Measurements from ENCODE around the gene LAMTOR2.

DNA sequence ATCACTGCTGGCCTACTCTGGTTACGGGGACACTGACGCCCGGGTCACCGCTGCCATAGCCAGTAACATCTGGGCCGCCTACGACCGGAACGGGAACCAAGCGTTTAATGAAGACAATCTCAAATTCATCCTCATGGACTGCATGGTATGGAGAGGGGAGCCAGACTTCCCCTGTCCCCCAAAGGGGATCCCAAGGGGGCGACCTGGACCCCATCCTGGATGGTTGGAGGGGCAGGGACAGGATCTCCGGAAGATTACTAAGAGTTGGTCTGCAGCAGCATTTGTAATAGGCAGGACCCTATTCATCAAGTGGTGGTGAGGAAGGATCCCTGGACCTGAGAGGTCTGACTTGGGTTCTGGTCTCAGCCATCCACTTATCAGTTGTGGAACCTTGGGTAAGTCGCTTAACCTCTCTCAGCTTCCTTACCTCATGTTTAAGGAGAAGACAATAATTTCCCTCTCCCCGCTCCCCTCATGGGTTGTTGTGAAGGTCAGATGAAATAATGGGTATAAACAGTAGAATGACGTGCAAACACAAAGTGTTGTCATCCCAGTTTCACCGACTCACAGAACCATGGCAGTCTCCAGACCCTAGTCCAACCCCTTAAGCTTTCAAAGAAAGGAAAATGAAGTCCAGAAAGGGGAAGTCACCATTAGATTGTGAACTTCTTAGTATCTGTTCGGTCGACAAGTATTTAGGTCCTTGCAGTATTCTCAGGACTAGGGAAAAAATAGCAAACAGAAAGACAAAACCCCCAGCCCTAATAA, 883 bp downstream of the LAMTOR2 start:
- TF ChIP-seq, protein P1, sequence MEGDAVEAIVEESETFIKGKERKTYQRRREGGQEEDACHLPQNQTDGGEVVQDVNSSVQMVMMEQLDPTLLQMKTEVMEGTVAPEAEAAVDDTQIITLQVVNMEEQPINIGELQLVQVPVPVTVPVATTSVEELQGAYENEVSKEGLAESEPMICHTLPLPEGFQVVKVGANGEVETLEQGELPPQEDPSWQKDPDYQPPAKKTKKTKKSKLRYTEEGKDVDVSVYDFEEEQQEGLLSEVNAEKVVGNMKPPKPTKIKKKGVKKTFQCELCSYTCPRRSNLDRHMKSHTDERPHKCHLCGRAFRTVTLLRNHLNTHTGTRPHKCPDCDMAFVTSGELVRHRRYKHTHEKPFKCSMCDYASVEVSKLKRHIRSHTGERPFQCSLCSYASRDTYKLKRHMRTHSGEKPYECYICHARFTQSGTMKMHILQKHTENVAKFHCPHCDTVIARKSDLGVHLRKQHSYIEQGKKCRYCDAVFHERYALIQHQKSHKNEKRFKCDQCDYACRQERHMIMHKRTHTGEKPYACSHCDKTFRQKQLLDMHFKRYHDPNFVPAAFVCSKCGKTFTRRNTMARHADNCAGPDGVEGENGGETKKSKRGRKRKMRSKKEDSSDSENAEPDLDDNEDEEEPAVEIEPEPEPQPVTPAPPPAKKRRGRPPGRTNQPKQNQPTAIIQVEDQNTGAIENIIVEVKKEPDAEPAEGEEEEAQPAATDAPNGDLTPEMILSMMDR (IDR thresholded peaks at IDR 0.05 in 2 of 3, conservative IDR thresholded peaks at IDR 0.05 in 1 of 3; ENCODE audit: control insufficient read depth in 2 of 3, extremely low read depth in 1 of 3, insufficient read depth in 1 of 3, low read depth in 3 of 3, low read length in 3 of 3) = no peak
- TF ChIP-seq ZNF384 (IDR thresholded peaks at IDR 0.05; ENCODE audit: borderline replicate concordance, low read depth, low read length) = no peak
- no peak for TF ChIP-seq ZNF24 (IDR thresholded peaks at IDR 0.05)
- TF ChIP-seq, protein P2, sequence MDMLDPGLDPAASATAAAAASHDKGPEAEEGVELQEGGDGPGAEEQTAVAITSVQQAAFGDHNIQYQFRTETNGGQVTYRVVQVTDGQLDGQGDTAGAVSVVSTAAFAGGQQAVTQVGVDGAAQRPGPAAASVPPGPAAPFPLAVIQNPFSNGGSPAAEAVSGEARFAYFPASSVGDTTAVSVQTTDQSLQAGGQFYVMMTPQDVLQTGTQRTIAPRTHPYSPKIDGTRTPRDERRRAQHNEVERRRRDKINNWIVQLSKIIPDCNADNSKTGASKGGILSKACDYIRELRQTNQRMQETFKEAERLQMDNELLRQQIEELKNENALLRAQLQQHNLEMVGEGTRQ (IDR thresholded peaks at IDR 0.05; ENCODE audit: borderline replicate concordance, low read depth, low read length) = no peak
- TF ChIP-seq POLR2AphosphoS5 (IDR thresholded peaks at IDR 0.05; ENCODE audit: low read length) = no peak
- TF ChIP-seq NFYB (IDR thresholded peaks at IDR 0.05; ENCODE audit: insufficient read depth, low read depth, low read length) = no peak
- no peak for TF ChIP-seq EZH2 (IDR thresholded peaks at IDR 0.05; ENCODE audit: borderline replicate concordance, control insufficient read depth, low read depth, low read length)
- TF ChIP-seq NR2C2 (IDR thresholded peaks at IDR 0.05; ENCODE audit: borderline replicate concordance, control insufficient read depth, insufficient read length, low read depth) = no peak
- TF ChIP-seq JUNB (IDR thresholded peaks at IDR 0.05) = no peak
- TF ChIP-seq, protein P3, sequence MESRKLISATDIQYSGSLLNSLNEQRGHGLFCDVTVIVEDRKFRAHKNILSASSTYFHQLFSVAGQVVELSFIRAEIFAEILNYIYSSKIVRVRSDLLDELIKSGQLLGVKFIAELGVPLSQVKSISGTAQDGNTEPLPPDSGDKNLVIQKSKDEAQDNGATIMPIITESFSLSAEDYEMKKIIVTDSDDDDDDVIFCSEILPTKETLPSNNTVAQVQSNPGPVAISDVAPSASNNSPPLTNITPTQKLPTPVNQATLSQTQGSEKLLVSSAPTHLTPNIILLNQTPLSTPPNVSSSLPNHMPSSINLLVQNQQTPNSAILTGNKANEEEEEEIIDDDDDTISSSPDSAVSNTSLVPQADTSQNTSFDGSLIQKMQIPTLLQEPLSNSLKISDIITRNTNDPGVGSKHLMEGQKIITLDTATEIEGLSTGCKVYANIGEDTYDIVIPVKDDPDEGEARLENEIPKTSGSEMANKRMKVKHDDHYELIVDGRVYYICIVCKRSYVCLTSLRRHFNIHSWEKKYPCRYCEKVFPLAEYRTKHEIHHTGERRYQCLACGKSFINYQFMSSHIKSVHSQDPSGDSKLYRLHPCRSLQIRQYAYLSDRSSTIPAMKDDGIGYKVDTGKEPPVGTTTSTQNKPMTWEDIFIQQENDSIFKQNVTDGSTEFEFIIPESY (IDR thresholded peaks at IDR 0.05) = no peak
- no peak for TF ChIP-seq YY1 (IDR thresholded peaks at IDR 0.05; ENCODE audit: low read depth, low read length)

Measured in GM12878 (cell line).